Esophagus muscularis mucosa (tissue), 4 donors: ENCODE measurements around the gene RAB40B. TPM values are rescaled to one million over a fixed set of nuclear protein-coding genes. Genes with fewer than 3 reads are reported as not detected.

ENCODE experiments used
- DNase-seq: peaks from one replicate; pipeline ENCODE4 v3.0.0-alpha.2; 2017; ENCODE audit errors: extremely low spot score
- H3K27ac ChIP-seq, 4 donors: fragments of 200-600 bp; sonication (generic); replicated peaks in 1 of 4; 1 replicate in 3 of 4; 2 replicates in 1 of 4; pipeline ENCODE4 v1.5.1; 2016 to 2019; ENCODE audit warnings: mild to moderate bottlenecking in 1 of 4
- H3K27me3 ChIP-seq, 4 donors: fragments of 200-600 bp; sonication (generic); one replicate each; pipeline versions ENCODE4 v1.5.1 to v1.6.0; 2016 to 2019
- H3K36me3 ChIP-seq, 4 donors: fragments of 200-600 bp; sonication (generic); one replicate each; pipeline ENCODE4 v1.5.1; 2016 to 2019
- H3K4me1 ChIP-seq, 4 donors: fragments of 200-600 bp; sonication (generic); one replicate each; pipeline ENCODE4 v1.5.1; 2016 to 2019
- H3K4me3 ChIP-seq, 4 donors: fragments of 200-600 bp; sonication (generic); 1 replicate in 2 of 4; 2 replicates in 2 of 4; pipeline ENCODE4 v1.5.1; 2016 to 2019; ENCODE audit warnings: mild to moderate bottlenecking in 4 of 4, moderate library complexity in 1 of 4
- H3K9me3 ChIP-seq, 4 donors: fragments of 200-600 bp; sonication (generic); 1 replicate in 3 of 4; 2 replicates in 1 of 4; pipeline ENCODE4 v1.5.1; 2016 to 2019
- EP300 ChIP-seq: sonication (generic); formaldehyde crosslinking; IDR thresholded peaks from one replicate; pipeline ENCODE4 v1.6.1; 2017; ENCODE audit warnings: antibody characterized with exemption
- POLR2A ChIP-seq: fragments of 450-650 bp; IDR thresholded peaks from one replicate; pipeline ENCODE4 v1.6.1; 2017; ENCODE audit warnings: antibody characterized with exemption, moderate library complexity, mild to moderate bottlenecking, low read depth
- POLR2AphosphoS5 ChIP-seq, 2 donors: sonication (generic); formaldehyde crosslinking; IDR thresholded peaks; one replicate each; pipeline ENCODE4 v1.6.1; 2017; ENCODE audit warnings: antibody characterized with exemption in 2 of 2
- WGBS: methylation state at CpG from one replicate; pipeline ENCODE4 v1.1.5; 2018; 5-methylcytosine and 5-hydroxymethylcytosine counted together
- intact Hi-C: fragments of 100-400 bp; cut with DNase I; formaldehyde crosslinking; loops from one replicate; pipeline ENCODE4 v1.15.1; 2023
- total RNA-seq, 4 donors: library from RNA; depleted of rRNA; stranded (reverse); fragments of >200 nt; gene quantifications; one replicate each; pipeline versions ENCODE4 v1.1.0 to v1.2.1, GENCODE V29; 2016
- TF ChIP-seq, protein P1 (sequence below), 3 experiments: fragments of 200-600 bp in 2 of 3; fragments of 450-650 bp in 1 of 3; sonication (generic) in 2 of 3; IDR thresholded peaks; one replicate each; pipeline ENCODE4 v1.5.1; 2017 to 2019; ENCODE audit warnings: antibody characterized with exemption in 3 of 3, mild to moderate bottlenecking in 2 of 3, moderate library complexity in 1 of 3

Gene RAB40B
- total RNA-seq, 4 donors from 2014 or later: 6.2 to 24.3 (median 19.4) TPM

DNA sequence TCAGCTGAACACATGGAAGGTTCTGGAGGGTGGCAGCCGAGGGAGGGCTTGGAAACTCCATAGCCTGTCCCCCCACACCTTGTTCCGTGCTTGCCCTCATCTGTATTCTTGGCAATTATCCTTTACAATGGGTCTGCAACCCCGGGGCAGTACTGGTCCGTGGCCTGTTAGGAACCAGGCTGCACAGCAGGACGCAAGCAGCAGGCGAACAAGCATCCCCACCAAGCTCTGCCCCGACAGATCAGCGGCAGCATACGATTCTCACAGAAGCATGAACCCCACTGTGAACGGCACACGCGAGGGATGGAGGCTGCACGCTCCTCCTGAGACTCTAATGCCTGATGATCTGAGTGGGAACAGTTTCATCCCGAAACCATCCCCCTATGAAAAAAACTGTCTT is 56.5 kb downstream of the RAB40B start:
- H3K36me3 ChIP-seq: peaks cover 15 to 65% (median 49%) of the 10 kb centered on the region in 4 donors
- H3K4me3 ChIP-seq: no peak overlapping the region
- TF ChIP-seq, protein P1, sequence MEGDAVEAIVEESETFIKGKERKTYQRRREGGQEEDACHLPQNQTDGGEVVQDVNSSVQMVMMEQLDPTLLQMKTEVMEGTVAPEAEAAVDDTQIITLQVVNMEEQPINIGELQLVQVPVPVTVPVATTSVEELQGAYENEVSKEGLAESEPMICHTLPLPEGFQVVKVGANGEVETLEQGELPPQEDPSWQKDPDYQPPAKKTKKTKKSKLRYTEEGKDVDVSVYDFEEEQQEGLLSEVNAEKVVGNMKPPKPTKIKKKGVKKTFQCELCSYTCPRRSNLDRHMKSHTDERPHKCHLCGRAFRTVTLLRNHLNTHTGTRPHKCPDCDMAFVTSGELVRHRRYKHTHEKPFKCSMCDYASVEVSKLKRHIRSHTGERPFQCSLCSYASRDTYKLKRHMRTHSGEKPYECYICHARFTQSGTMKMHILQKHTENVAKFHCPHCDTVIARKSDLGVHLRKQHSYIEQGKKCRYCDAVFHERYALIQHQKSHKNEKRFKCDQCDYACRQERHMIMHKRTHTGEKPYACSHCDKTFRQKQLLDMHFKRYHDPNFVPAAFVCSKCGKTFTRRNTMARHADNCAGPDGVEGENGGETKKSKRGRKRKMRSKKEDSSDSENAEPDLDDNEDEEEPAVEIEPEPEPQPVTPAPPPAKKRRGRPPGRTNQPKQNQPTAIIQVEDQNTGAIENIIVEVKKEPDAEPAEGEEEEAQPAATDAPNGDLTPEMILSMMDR (IDR thresholded peaks at IDR 0.05): no peak
- TF ChIP-seq EP300: no peak
- TF ChIP-seq POLR2A: no peak
- no peak for TF ChIP-seq POLR2AphosphoS5 (IDR thresholded peaks at IDR 0.05)
- 83% methylated on average over 14 of the region's 14 CpGs for WGBS
- intact Hi-C loops: no loop called here
- H3K4me1 ChIP-seq: peaks cover 18 to 47% (median 30%) of the 10 kb centered on the region in 4 donors
- no peaks in the 10 kb centered on the region for H3K27me3 ChIP-seq
- no peak for DNase-seq
- no peaks in the 10 kb centered on the region for H3K9me3 ChIP-seq
- no peak overlapping the region for H3K27ac ChIP-seq

- Histone ChIP-seq H3K27ac (no peak overlapping the region), H3K4me3 (no peak overlapping the region), H3K4me1 (peaks cover 0 to 28% (median 13%) of the 10 kb centered on the region in 4 donors), H3K9me3 (no peaks in the 10 kb centered on the region), H3K27me3 (no peaks in the 10 kb centered on the region), H3K36me3 (peaks cover 15 to 65% (median 51%) of the 10 kb centered on the region in 4 donors)
- intact Hi-C loops: no loop called here
- 86% methylated on average over 5 of the region's 5 CpGs for WGBS
- no peak for DNase-seq
- no peak for TF ChIP-seq EP300
- TF ChIP-seq POLR2AphosphoS5 (IDR thresholded peaks at IDR 0.05): no peak
- no peak for TF ChIP-seq POLR2A
- TF ChIP-seq, protein P1 (IDR thresholded peaks at IDR 0.05): no peak
These were observed 58.5 kb downstream of the RAB40B start for GRCh38 chr17:82640036-82640435.

DNA sequence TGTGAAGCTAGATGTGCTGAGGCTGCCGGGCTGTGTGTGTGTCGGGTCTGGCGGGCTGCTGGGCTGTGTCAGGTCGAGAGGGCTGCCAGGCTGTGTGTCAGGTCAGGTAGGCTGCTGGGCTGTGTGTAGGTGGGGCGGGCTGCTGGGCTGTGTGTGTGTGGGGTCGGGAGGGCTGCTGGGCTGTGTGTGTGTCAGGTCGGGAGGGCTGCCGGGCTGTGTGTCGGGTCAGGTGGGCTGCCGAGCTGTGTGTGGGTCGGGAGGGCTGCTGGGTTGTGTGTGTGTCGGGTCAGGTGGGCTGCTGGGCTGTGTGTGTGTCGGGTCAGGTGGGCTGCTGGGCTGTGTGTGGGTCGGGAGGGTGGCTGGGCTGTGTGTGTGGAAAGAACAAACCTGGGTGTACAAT is 58.9 kb downstream of the RAB40B start:
- WGBS: 77% methylated on average over 14 of the region's 14 CpGs
- H3K4me3 ChIP-seq: no peak overlapping the region
- no peak for DNase-seq

DNA sequence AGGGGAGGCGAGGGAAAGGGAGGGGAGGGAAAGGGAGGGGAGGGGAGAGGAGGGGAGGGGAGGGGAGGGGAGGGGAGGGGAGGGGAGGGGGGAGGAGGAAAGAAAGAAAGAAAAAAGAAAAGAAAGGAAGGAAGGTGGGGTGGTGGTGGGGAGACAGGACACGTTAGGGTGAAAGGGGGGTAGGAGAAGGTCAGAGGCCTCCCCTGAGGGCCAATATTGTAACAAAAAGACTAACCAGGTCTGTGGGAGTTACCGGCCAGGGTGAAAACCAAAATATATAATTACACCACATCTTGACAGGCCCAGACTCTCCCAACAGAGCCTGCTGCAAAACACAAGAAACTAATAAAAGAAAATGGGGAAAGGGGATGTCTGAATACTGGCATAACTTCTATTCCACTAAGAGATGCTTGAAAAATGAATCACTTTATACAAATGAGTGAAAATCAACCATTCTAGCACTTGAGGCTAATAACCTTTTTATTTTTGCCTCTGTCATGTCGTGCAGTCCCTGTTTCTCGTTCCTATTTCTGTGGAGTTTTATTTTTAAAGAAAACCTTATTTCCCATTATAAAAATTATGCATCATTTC is 60.2 kb downstream of the RAB40B start:
- no peak overlapping the region for H3K4me3 ChIP-seq
- no peaks in the 10 kb centered on the region for H3K9me3 ChIP-seq
- no peak for DNase-seq
- H3K36me3 ChIP-seq: peaks cover 14 to 64% (median 51%) of the 10 kb centered on the region in 4 donors
- H3K4me1 ChIP-seq: peaks cover 0 to 32% (median 11%) of the 10 kb centered on the region in 4 donors
- no peaks in the 10 kb centered on the region for H3K27me3 ChIP-seq
- no peak for TF ChIP-seq EP300
- TF ChIP-seq POLR2AphosphoS5 (IDR thresholded peaks at IDR 0.05): no peak
- TF ChIP-seq, protein P1 (IDR thresholded peaks at IDR 0.05): no peak
- TF ChIP-seq POLR2A: no peak
- whole genome bisulfite sequencing: 75% methylated on average over 5 of the region's 5 CpGs
- no peak overlapping the region for H3K27ac ChIP-seq
- intact Hi-C loops: no loop called here

More for the DNA sequence above, 58.9 kb downstream of the RAB40B start:
- H3K36me3 ChIP-seq: peaks cover 15 to 64% (median 51%) of the 10 kb centered on the region in 4 donors
- H3K27ac ChIP-seq: no peak overlapping the region
- H3K9me3 ChIP-seq: no peaks in the 10 kb centered on the region
- H3K27me3 ChIP-seq: no peaks in the 10 kb centered on the region
- intact Hi-C loops: no loop called here
- H3K4me1 ChIP-seq: peaks cover 0 to 28% (median 11%) of the 10 kb centered on the region in 4 donors
- TF ChIP-seq, protein P1 (IDR thresholded peaks at IDR 0.05): no peak
- TF ChIP-seq POLR2A (no peak), POLR2AphosphoS5 (IDR thresholded peaks at IDR 0.05) (no peak)
